Stimulated activated CD8-positive, alpha-beta memory T cell treated with anti-CD3 and anti-CD28 coated beads, Interleukin-12 subunit alpha, Interleukin-12 subunit beta, amount 100 ng/mL, for 1 hour (primary cell): Measurements from ENCODE around the gene HUNK.

Source experiments
- DNase-seq: peaks from one replicate; pipeline ENCODE4 v3.0.0-alpha.2; 2020; ENCODE audit warnings: low read depth

Gene HUNK

GRCh38 chr21:31896019-31896418, 23.2 kb downstream of the HUNK start:
- no peak for DNase-seq

- DNase-seq, result no peak
Measured at GRCh38 chr21:31897311-31897710, 24.5 kb downstream of the HUNK start.

- no peak for DNase-seq
Measured at GRCh38 chr21:31898933-31899630, 26.3 kb downstream of the HUNK start.

GRCh38 chr21:31900121-31900895, 27.5 kb downstream of the HUNK start:
- no peak for DNase-seq

- no peak for DNase-seq
Measured at GRCh38 chr21:31901315-31901714, 28.5 kb downstream of the HUNK start.

GRCh38 chr21:31902438-31902837, 29.6 kb downstream of the HUNK start:
- DNase-seq, result no peak

- no peak for DNase-seq
Measured at GRCh38 chr21:31903896-31904295, 31.1 kb downstream of the HUNK start.

- no peak for DNase-seq
Measured at GRCh38 chr21:31905503-31906451, 33.0 kb downstream of the HUNK start.

- no peak for DNase-seq
Measured at GRCh38 chr21:31908106-31909031, 35.5 kb downstream of the HUNK start.

- DNase-seq, result no peak
Measured at GRCh38 chr21:31909153-31910073, 36.6 kb downstream of the HUNK start.

GRCh38 chr21:31910074-31910470, 37.3 kb downstream of the HUNK start:
- DNase-seq, result no peak

GRCh38 chr21:31911138-31911907, 38.5 kb downstream of the HUNK start:
- DNase-seq, result no peak

- DNase-seq, result no peak
Measured at GRCh38 chr21:31912501-31912900, 39.7 kb downstream of the HUNK start.

GRCh38 chr21:31913182-31913608, 40.4 kb downstream of the HUNK start:
- DNase-seq, result no peak

- DNase-seq, result no peak
Measured at GRCh38 chr21:31914472-31914871, 41.7 kb downstream of the HUNK start.

- no peak for DNase-seq
Measured at GRCh38 chr21:31915566-31915965, 42.7 kb downstream of the HUNK start.

- DNase-seq, result no peak
Measured at GRCh38 chr21:31917108-31917507, 44.3 kb downstream of the HUNK start.

- DNase-seq, result no peak
Measured at GRCh38 chr21:31918250-31918775, 45.5 kb downstream of the HUNK start.

GRCh38 chr21:31920275-31920674, 47.5 kb downstream of the HUNK start:
- no peak for DNase-seq
